ENCODE measurements around the gene CD300LD. TPM values are rescaled to one million over a fixed set of nuclear protein-coding genes. Genes with fewer than 3 reads are reported as not detected.

The CD300LD gene
- total and polyA plus RNA-seq, 2 experiments from 2014 or later, result not detected

- DNase-seq (ENCODE audit: low spot score), result no peak
- Histone ChIP-seq H3K79me2 (replicated peaks; ENCODE audit: insufficient read depth) (no peaks in the 10 kb centered on the region), H3K27ac (ENCODE audit: low read depth) (no peak overlapping the region), H3K36me3 (ENCODE audit: insufficient read depth) (no peaks in the 10 kb centered on the region), H3F3A (replicated peaks; ENCODE audit: low read depth) (no peaks in the 10 kb centered on the region), H3K4me3 (no peak overlapping the region), H4K20me1 (replicated peaks; ENCODE audit: insufficient read depth) (no peaks in the 10 kb centered on the region), H3K4me2 (no peak overlapping the region), H3K27me3 (ENCODE audit: insufficient read depth) (no peaks in the 10 kb centered on the region), H3K9me2 (ENCODE audit: insufficient read depth) (no peaks in the 10 kb centered on the region), H3K4me1 (ENCODE audit: insufficient read depth) (no peaks in the 10 kb centered on the region), H2AFZ (no peak overlapping the region)
- Mint-ChIP-seq H3K27ac (no peak overlapping the region), H3K27me3 (ENCODE audit: insufficient read depth, low read depth, poor library complexity) (peaks cover 10% of the 10 kb centered on the region), H3K4me3 (no peak overlapping the region), H3K36me3 (ENCODE audit: low read depth) (no peaks in the 10 kb centered on the region), H3K9me3 (no peaks in the 10 kb centered on the region; the same call in 2 of the 3 replicates), H3K4me1 (peaks cover 5% of the 10 kb centered on the region; the same call in 1 of the 3 replicates)
- no peak for ATAC-seq
- no peak for TF ChIP-seq EZH2 (IDR thresholded peaks at IDR 0.05; ENCODE audit: low read depth, unreplicated experiment)
- no peak for TF ChIP-seq STAT1 (IDR thresholded peaks at IDR 0.05; ENCODE audit: unreplicated experiment)
- TF ChIP-seq EZH2phosphoT487 (IDR thresholded peaks at IDR 0.05; ENCODE audit: unreplicated experiment), result no peak
- TF ChIP-seq POLR2AphosphoS5 (IDR thresholded peaks at IDR 0.05; ENCODE audit: low read depth), result no peak
- TF ChIP-seq CTCF (conservative IDR thresholded peaks at IDR 0.05; ENCODE audit: low read depth in 2 of 2), result no peak
- TF ChIP-seq ZNF114 (CRISPR knock-in tag; IDR thresholded peaks at IDR 0.05), result no peak
- no peak for TF ChIP-seq ZNF331 (CRISPR knock-in tag; IDR thresholded peaks at IDR 0.05; ENCODE audit: low read depth)
- no peak for TF ChIP-seq NANOG (IDR thresholded peaks at IDR 0.05; ENCODE audit: borderline replicate concordance)
- TF ChIP-seq CREB1 (CRISPR knock-in tag; IDR thresholded peaks at IDR 0.05; ENCODE audit: low read depth), result no peak
- TF ChIP-seq ETS1 (IDR thresholded peaks at IDR 0.05), result no peak
- TF ChIP-seq JUNB (IDR thresholded peaks at IDR 0.05; ENCODE audit: unreplicated experiment), result no peak
- no peak for TF ChIP-seq REST (IDR thresholded peaks at IDR 0.05; ENCODE audit: unreplicated experiment)
- TF ChIP-seq ZNF462 (CRISPR knock-in tag; IDR thresholded peaks at IDR 0.05), result no peak
Observed at GRCh38 chr17:74543891-74544760, 48.0 kb downstream of the CD300LD start.

Data from GM23338 (cell line).